GM21360 (cell line): ENCODE results near the gene SYNJ2.

Experiments used
- ATAC-seq: cut with Tn5 transposase; IDR thresholded peaks from one replicate; pipeline ENCODE4 v1.9.1; 2021; ENCODE audit warnings: mild to moderate bottlenecking, moderate library complexity; ENCODE audit not compliant: unreplicated experiment

Gene SYNJ2

DNA sequence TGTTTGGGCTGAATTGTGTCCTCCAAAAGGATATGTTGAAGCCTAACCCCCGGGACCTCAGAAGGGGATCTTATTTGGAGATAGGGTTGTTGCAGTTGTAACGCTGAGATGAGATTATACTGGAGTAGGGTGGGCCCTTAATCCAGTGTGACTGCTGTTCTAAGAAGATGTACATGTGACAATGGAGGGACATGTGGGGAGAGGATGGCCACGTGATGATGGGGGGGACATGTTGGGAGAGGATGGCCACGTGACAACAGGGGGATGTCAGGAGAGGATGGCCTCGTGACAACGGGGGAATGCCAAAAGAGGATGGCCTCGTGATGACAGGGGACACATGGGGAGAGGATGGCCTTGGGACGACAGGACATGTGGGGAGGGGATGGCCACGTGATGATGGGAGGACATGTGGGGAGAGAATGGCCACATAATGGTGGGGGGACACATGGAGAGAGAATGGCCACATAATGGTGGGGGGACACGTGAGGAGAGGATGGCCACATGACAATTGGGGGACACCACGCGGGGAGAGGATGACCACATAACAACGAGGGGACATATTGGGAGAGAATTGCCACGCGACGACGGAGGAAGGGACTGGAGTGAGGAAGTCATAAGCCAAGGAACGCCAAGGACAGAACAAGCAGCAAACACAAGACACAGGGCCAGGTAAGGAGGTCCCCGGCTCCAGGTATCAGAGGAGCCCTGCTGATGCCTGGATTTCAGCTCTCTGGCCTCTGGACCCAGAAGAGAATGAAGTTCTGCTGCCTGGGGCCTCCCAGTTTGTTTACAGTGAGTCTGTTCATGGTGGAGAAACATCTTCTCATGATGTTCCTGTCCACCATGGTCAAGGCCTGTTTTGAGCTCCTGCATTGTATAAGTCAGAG, 29.2 kb downstream of the SYNJ2 start:
- no peak for ATAC-seq

DNA sequence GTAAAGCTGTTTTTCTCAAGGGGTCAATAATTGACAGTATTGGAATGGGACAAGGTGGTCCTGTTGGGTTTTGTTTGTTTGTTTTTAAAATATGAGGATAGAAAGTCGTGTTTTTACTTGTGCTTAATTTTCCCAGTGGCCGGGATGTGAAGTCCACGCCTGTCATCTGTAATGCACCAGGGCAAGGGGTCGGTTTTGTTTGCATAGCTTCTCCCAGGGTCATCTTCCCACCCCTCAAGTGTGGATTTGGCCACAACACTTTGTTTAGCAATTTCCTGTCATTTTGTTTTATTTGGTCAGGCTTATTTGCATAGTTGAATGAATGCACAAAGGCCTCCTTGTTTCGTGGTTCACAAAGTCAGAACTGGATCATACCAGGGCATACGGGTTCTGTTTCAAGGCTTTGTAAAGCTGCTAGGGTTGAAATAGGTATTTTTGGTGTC, 29.8 kb downstream of the SYNJ2 start:
- ATAC-seq = no peak

DNA sequence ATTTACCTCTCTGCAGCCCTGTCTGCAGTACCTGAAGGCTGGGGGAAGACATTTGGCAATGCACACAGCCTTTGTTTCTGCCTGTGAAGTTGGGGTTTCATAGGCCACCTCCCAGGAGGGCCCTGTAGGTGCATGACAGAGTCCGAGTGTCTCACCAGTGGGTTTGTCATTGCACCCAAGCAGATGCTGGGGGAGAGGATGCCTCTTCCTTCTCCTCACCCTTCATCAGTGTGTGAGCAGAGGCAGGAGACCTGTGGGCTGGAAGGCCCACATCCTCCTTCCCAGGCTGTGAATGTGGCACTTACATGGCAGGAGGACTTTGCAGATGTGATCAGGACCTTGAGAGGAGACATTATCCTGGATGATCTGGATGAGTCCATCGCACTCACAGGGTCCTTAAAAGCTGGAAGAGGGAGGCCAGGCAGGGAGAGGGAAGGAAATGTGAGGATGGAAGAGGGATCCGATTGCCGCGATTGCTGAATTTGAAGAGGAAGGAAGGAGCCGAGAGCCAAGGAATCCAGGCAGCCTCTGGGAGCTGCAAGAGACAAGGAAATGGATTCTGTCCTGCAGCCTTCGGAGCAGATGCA, 30.4 kb downstream of the SYNJ2 start:
- ATAC-seq = no peak

DNA sequence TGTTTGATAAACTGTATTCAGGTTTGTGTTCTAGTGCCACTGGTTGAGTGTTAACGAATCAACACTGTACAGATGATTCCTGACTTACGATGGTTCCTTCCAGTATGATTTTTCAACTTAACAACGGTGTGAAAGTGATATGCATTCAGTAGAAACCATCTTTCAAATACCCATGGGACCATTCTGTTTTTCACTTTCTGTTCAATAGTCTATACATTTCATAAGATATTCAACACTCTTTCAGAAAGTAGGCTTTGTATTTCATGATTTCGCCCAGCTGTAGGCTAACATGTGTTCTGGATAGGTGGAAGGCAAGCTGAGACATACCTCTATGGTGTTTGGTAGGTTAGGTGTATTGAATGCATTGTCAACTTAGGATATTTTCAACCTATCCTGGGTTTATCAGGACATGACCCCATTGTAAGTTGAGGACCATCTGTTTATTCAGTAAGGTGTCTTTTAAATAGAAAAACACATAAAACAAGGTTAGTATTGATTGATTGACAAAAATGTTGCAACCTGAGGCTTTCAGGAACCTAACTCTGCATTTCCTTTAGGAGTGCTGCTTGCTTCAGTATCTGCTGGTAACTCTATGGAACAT, 32.3 kb downstream of the SYNJ2 start:
- no peak for ATAC-seq

- no peak for ATAC-seq
Observed at GRCh38 chr6:158014505-158015187, 33.0 kb downstream of the SYNJ2 start.

DNA sequence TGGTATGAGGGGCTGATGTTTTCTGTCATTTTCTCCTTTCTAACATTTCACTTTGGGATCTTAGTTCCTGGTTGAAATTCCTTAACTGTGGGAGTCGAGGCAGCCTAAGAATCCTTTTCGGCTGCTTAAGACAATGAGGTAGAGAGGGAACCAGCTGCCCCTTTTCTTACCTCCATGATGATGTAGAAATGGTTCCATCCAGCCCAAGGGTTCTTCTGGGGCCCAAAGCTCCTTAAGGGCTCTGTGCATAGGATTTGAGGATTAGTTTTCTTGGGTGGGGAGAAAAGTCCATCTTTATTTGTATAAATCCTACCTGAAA, 33.5 kb downstream of the SYNJ2 start:
- ATAC-seq = no peak

GRCh38 chr6:158016571-158017383, 35.1 kb downstream of the SYNJ2 start:
- ATAC-seq = no peak

GRCh38 chr6:158017621-158018040, 36.0 kb downstream of the SYNJ2 start:
- ATAC-seq = no peak

DNA sequence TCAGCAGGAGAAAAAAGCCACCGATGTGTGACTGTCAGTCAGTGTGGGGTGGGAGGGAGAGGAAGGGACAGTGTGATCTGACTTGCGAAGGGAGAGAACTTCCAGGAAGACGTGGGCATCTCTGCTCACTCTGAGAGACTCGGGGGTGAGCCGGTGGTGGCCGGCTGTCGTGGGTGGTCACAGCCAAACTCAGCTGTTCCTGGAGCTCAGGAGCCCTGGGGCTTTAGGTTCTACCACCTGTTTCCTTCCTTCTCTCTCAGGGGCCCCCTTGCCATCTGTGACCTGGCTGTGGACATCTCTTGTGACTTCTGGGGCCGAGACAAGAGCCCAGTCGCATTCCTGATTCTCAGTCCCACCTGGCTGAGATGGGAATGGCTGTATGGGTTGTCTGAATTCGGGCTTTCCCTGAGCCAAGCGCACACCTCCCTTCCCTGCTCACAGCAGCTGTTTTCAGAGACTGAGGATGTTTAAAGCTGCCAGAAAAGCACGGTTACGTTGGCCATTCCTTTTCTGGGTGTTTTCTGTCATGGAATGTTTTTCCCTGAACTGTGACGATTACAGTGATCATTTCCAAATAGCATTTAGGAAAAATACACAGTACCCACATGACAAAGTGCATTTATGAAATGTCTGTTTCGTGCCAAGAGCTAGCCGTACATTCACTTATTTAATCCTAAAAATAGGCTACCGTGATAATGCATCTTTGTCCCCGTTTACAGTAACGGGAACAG, 36.5 kb downstream of the SYNJ2 start:
- ATAC-seq = no peak

DNA sequence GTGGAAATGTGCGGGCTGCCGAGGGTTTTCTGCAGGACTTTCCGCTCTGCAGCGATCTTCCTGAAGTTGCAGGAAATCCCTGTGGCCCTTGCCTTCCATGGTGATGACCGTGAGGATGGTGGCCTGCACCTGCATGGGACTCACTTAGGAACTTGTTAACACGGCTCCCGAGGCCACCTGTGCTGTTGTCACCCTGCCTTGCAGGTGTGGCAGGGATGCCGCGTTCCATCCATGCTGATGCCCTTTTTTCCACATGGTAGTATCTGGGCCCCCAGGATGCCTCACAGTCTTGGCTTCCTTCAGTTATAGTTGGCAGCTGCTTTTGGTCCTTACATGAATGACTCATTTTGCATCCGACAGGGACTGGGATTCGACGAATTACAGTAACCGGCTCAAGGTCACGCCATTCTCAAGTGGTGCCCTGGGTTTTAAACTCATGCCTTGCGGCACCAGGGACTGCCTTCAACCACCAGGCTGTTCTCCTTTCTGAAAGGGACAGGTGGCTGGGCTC, 37.2 kb downstream of the SYNJ2 start:
- no peak for ATAC-seq

GRCh38 chr6:158019416-158019815, 37.8 kb downstream of the SYNJ2 start:
- no peak for ATAC-seq

GRCh38 chr6:158020272-158020711, 38.6 kb downstream of the SYNJ2 start:
- ATAC-seq = no peak

DNA sequence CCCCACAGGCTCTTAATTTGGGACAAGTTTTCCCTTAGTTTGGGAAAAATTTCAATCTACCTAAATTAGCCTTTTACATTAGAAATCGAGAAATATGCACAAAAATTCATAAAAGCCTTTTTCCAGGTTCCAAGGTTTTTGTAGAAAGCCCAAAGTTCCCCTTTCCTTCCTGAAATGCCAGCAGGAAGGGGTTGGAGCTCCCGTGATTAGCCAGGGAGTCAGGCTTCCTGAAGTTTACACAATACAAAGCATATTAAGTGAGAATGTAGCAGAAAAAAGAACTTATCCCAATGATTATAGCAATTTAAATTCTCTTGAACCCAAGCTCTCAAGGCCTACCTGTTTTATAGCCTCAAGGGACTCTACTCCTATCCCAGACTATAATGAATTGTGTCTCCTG, 39.1 kb downstream of the SYNJ2 start:
- no peak for ATAC-seq

- ATAC-seq = no peak
Observed at GRCh38 chr6:158021376-158021775, 39.7 kb downstream of the SYNJ2 start.

DNA sequence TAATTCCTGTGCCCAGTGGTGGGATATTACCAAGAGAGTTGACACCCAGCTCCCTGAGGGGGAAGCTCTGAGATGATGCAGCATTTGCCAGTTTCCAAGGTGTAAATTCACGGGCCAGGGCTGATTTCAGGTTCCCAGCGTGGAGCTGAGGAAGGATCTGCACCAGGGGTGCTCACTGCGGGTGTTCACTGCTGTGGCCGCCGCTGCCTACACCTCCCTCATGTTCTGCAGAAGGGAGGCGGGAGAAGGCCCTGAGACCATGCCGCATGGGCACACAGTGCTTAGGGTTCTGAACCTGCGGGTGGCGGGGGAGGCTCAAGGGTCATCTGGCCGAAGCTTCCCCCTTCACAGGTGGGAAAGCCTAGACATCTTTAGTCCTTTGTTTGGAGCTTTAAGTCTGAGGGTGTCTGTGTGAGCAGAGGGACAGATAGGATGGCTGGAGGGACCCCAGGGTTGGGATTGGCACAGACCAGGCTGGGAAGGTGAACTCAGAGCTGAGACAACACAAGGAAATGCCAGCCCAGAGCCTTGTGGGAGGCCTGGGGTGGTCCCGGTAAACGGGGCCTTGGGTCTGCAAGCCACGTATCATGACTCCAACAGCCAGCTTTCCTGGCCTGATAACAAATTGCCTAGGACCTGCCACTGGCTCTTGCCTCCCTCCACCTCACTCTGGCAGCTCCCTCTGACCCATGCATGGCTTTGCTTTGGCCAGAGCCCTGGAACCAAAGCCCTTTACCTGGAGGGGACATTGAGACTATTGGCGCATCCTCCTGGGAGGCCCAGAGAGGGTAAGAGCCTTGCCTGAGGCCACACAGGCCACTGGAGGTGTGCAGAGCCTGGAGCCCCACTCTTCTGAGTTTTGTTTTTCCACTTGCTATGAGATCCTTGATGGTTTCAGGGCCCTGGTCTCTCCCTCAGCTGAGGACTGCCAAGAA, 40.4 kb downstream of the SYNJ2 start:
- ATAC-seq = no peak

- no peak for ATAC-seq
Observed at GRCh38 chr6:158022749-158023596, 41.3 kb downstream of the SYNJ2 start.

- ATAC-seq = no peak
Observed at GRCh38 chr6:158023597-158023939, 41.9 kb downstream of the SYNJ2 start.
